HepG2 (cell line): ENCODE measurements around the gene KIR2DL1. TPM values are rescaled to one million over a fixed set of nuclear protein-coding genes. Genes with fewer than 3 reads are reported as not detected.
"Not testable (repeated sequence)": the region's sequence is repeated elsewhere in the genome, so short reads cannot be mapped to it uniquely, and the experiment has no call there.

Experiments used
- ATAC-seq: fragments of 200-7000 bp; cut with Tn5 transposase; 3 replicates; pipeline ENCODE4 v1.9.1; 2020; ENCODE audit warnings: mild to moderate bottlenecking, moderate library complexity
- BruUV-seq: library from RNA; stranded (reverse); fragments of 400-500 nt; replicated peaks from 2 replicates; lab custom pipeline; 2021; lab: Mats Ljungman, UMichigan
- CTCF ChIA-PET: fragments of 300-600 bp; formaldehyde crosslinking; extraction: SDS; loops from one replicate; lab custom pipeline; 2021; ENCODE audit warnings: low total read pairs, inconsistent platforms, low intra/inter-chr PET ratio; lab: Yijun Ruan, JAX
- POLR2A ChIA-PET: fragments of 350-600 bp; sonication (Branson Sonifier 250); formaldehyde crosslinking; loops from one replicate; lab custom pipeline; 2020; ENCODE audit warnings: antibody characterized with exemption, inconsistent platforms; lab: Yijun Ruan, JAX
- DNase-seq: peaks from one replicate; pipeline ENCODE4 v3.0.0-alpha.2; 2015; ENCODE audit warnings: low spot score
- FAIRE-seq: peaks from 3 replicates; lab custom pipeline; 2011; peaks lifted over from hg19 to GRCh38; lab: Jason Lieb, UNC
- H2AFZ ChIP-seq: one replicate; pipeline ENCODE4 v1.6.1; 2011; ENCODE audit warnings: low read length, inconsistent platforms
- H3K27ac ChIP-seq: fragments of 300-600 bp; 3 replicates; pipeline ENCODE4 v1.8.0; 2011; ENCODE audit warnings: mixed run types, mild to moderate bottlenecking, mixed read lengths, low read length, inconsistent platforms; ENCODE audit not compliant: insufficient read depth; ENCODE audit errors: extremely low read length
- H3K27me3 ChIP-seq, 2 experiments: fragments of 200-600 bp in 1 of 2; 2 replicates in 1 of 2; 3 replicates in 1 of 2; pipeline versions ENCODE4 v1.6.0 to v1.8.0; 2011; ENCODE audit warnings: low read length in 2 of 2, mild to moderate bottlenecking in 2 of 2, moderate library complexity in 2 of 2, inconsistent platforms in 1 of 2; ENCODE audit not compliant: insufficient read depth in 2 of 2, control insufficient read depth in 1 of 2
- H3K36me3 ChIP-seq, 2 experiments: fragments of 200-600 bp in 1 of 2; replicated peaks in 1 of 2; 2 replicates in 1 of 2; 3 replicates in 1 of 2; pipeline versions ENCODE4 v1.5.1 to v1.8.0; 2011; ENCODE audit warnings: low read length in 2 of 2, inconsistent platforms in 1 of 2; ENCODE audit not compliant: insufficient read depth in 2 of 2, control insufficient read depth in 1 of 2
- H3K4me1 ChIP-seq: 2 replicates; pipeline ENCODE4 v1.5.1; 2012; ENCODE audit warnings: low read length, inconsistent platforms; ENCODE audit not compliant: insufficient read depth
- H3K4me2 ChIP-seq: 2 replicates; pipeline ENCODE4 v1.6.0; 2011; ENCODE audit warnings: low read depth, low read length, inconsistent platforms
- H3K4me3 ChIP-seq, 3 experiments: fragments of 200-600 bp in 1 of 3; sonication (generic), shearing (Covaris generic) in 1 of 3; replicated peaks in 1 of 3; 2 replicates each; pipeline ENCODE4 v1.5.1; 2011 to 2016; ENCODE audit warnings: low read length in 3 of 3, inconsistent platforms in 2 of 3, low read depth in 2 of 3, mild to moderate bottlenecking in 2 of 3, control low read depth in 1 of 3, mixed read lengths in 1 of 3; ENCODE audit not compliant: insufficient read depth in 1 of 3
- H3K79me2 ChIP-seq: one replicate; pipeline ENCODE4 v1.6.1; 2011; ENCODE audit warnings: low read length, inconsistent platforms; ENCODE audit not compliant: insufficient read depth
- H3K9ac ChIP-seq: 2 replicates; pipeline ENCODE4 v1.6.0; 2011; ENCODE audit warnings: mild to moderate bottlenecking, low read depth, low read length, inconsistent platforms; ENCODE audit not compliant: insufficient read depth
- H3K9me3 ChIP-seq: 2 replicates; pipeline ENCODE4 v1.5.1; 2012; ENCODE audit warnings: mild to moderate bottlenecking, low read length
- H4K20me1 ChIP-seq: 2 replicates; pipeline ENCODE4 v1.6.0; 2011; ENCODE audit warnings: inconsistent platforms, mild to moderate bottlenecking, low read length, moderate library complexity; ENCODE audit not compliant: insufficient read depth
- SPEN ChIP-seq: sonication (generic); formaldehyde crosslinking; IDR thresholded peaks from 2 replicates; pipeline ENCODE4 v1.5.1; 2020; ENCODE audit warnings: low read depth, mild to moderate bottlenecking, missing genetic modification reagents
- TMF1 ChIP-seq: sonication (generic); formaldehyde crosslinking; IDR thresholded peaks from 2 replicates; pipeline ENCODE4 v1.8.1; 2022; ENCODE audit warnings: low read depth, missing genetic modification reagents
- ZNF850 ChIP-seq: sonication (generic); formaldehyde crosslinking; conservative IDR thresholded peaks from 2 replicates; pipeline ENCODE4 v1.9.0; 2021; ENCODE audit warnings: mild to moderate bottlenecking, missing genetic modification reagents
- WGBS: methylation state at CpG from one replicate; pipeline ENCODE4 v1.1.6; 2017; ENCODE audit warnings: low lambda C conversion rate; 5-methylcytosine and 5-hydroxymethylcytosine counted together
- in situ Hi-C: cut with HindIII; loops from 2 replicates; pipeline ENCODE4 v1.10.0; 2017; ENCODE audit warnings: low pct_unique_long_range_greater_than_20kb; ENCODE audit not compliant: extremely low pct_ligation_motif_present
- intact Hi-C: fragments of 100-400 bp; cut with micrococcal nuclease; formaldehyde crosslinking; loops from one replicate; pipeline ENCODE4 v1.10.0; 2022; ENCODE audit not compliant: unreplicated experiment
- polyA plus RNA-seq, 8 experiments: library from polyadenylated mRNA; depleted of rRNA in 3 of 8; stranded (reverse) in 7 of 8; unstranded in 1 of 8; fragments of >200 nt; fragmentation: Illumina TruSeq in 4 of 8; extraction: Trizol in 4 of 8; gene quantifications; 2 replicates each; pipeline versions ENCODE4 v1.2.1 to v1.2.3, GENCODE V29; 2011 to 2016; ENCODE audit warnings: low read depth in 4 of 8, missing spikeins in 1 of 8, mixed read lengths in 1 of 8; ENCODE audit not compliant: insufficient read depth in 1 of 8
- total RNA-seq, 5 experiments: library from RNA; depleted of rRNA; stranded (reverse); fragments of >200 nt; fragmentation: Illumina TruSeq; extraction: Trizol; gene quantifications; 2 replicates each; pipeline ENCODE4 v1.2.3, GENCODE V29; 2016; ENCODE audit warnings: low read depth in 1 of 5

The KIR2DL1 gene
- total and polyA plus RNA-seq, 2 of the 13 experiments (the other 11 are each of a cell fraction or from before 2014, with no cell fraction given), result not detected

DNA sequence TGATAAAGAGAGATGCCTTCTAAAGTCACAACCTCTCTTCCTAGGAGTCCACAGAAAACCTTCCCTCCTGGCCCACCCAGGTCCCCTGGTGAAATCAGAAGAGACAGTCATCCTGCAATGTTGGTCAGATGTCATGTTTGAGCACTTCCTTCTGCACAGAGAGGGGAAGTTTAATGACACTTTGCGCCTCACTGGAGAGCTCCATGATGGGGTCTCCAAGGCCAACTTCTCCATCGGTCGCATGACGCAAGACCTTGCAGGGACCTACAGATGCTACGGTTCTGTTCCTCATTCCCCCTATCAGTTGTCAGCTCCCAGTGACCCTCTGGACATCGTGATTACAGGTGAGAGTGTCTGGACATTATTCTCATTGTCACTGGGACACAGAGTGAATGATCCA is 18.6 kb downstream of the KIR2DL1 start:
- FAIRE-seq, H2AFZ ChIP-seq, CTCF ChIA-PET, DNase-seq, H3K9ac ChIP-seq, intact Hi-C loops, H3K4me3 ChIP-seq, H3K27ac ChIP-seq, H3K4me1 ChIP-seq, in situ Hi-C loops, H3K4me2 ChIP-seq, BruUV-seq, ATAC-seq, H3K79me2 ChIP-seq, H3K9me3 ChIP-seq, H4K20me1 ChIP-seq, POLR2A ChIA-PET, H3K36me3 ChIP-seq: not testable (repeated sequence)
- WGBS, result 49% methylated on average over 6 of the region's 6 CpGs
- peaks cover 0 to 10% of the 10 kb centered on the region in 2 experiments; a peak in 2 of 5 replicates for H3K27me3 ChIP-seq

DNA sequence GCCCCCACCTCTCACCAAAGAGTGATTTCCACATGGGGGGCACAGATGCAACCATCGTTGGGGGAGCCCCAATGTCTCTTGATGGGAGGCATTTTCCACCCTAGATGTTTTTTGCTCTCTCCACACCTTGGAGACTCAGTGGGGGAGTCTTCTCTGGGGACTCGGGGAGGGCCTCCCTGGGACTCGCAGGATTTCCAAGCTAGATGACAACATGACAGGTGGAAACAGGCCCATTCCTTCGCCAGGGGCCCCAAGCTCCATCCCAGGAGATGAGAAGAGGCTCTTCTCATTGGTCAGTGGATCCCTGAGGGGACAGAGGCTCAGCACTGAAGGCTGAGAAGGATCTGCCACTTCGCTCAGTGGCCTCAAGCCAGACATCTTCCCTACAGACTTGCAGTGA is 21.1 kb downstream of the KIR2DL1 start:
- TF ChIP-seq ZNF850 (CRISPR knock-in tag), result no peak
- TF ChIP-seq TMF1, result no peak
- no peak for TF ChIP-seq SPEN
- DNase-seq, result no peak
- peaks cover 0 to 10% of the 10 kb centered on the region in 2 experiments; a peak in 2 of 5 replicates for H3K27me3 ChIP-seq
- H3K4me2 ChIP-seq, result no peak overlapping the region
- H3K79me2 ChIP-seq, result no peaks in the 10 kb centered on the region
- ChIA-PET POLR2A (no interaction called here), CTCF (no interaction called here)
- whole genome bisulfite sequencing, result 10% methylated on average over 2 of the region's 5 CpGs
- no peak overlapping the region for H3K9ac ChIP-seq
- no peak overlapping the region for H3K27ac ChIP-seq
- no peaks in the 10 kb centered on the region for H3K9me3 ChIP-seq
- no peaks in the 10 kb centered on the region for H3K36me3 ChIP-seq
- no peaks in the 10 kb centered on the region for H4K20me1 ChIP-seq
- FAIRE-seq, result no peak
- no peak overlapping the region for H3K4me3 ChIP-seq
- in situ Hi-C loops (no loop called here), intact Hi-C loops (no loop called here)
- no TSS peak for BruUV-seq
- no peaks in the 10 kb centered on the region for H3K4me1 ChIP-seq
- no peak for ATAC-seq
- H2AFZ ChIP-seq, result no peak overlapping the region
